Suprapubic skin (tissue), 4 donors: ENCODE measurements around the gene CIRBP. TPM values are rescaled to one million over a fixed set of nuclear protein-coding genes. Genes with fewer than 3 reads are reported as not detected.

Experiments used
- DNase-seq, 2 donors: peaks; one replicate each; pipeline ENCODE4 v3.0.0-alpha.2; 2019; ENCODE audit warnings: low spot score in 2 of 2
- H3K27ac ChIP-seq: fragments of 200-600 bp; sonication (generic); one replicate; pipeline ENCODE4 v1.5.1; 2019
- H3K27me3 ChIP-seq: fragments of 200-600 bp; sonication (generic); one replicate; pipeline ENCODE4 v1.5.1; 2019
- H3K36me3 ChIP-seq: fragments of 200-600 bp; sonication (generic); one replicate; pipeline ENCODE4 v1.5.1; 2019
- H3K4me1 ChIP-seq: fragments of 200-600 bp; sonication (generic); one replicate; pipeline ENCODE4 v1.5.1; 2019
- H3K4me3 ChIP-seq: fragments of 200-600 bp; sonication (generic); one replicate; pipeline ENCODE4 v1.5.1; 2019; ENCODE audit warnings: mild to moderate bottlenecking
- H3K9me3 ChIP-seq: fragments of 200-600 bp; sonication (generic); one replicate; pipeline ENCODE4 v1.5.1; 2019
- CTCF ChIP-seq, 2 donors: fragments of 200-600 bp in 1 of 2; fragments of 450-650 bp in 1 of 2; sonication (generic) in 1 of 2; IDR thresholded peaks; one replicate each; pipeline ENCODE4 v1.5.1; 2016 to 2019; ENCODE audit warnings: antibody characterized with exemption in 2 of 2, mild to moderate bottlenecking in 1 of 2, moderate library complexity in 1 of 2
- EP300 ChIP-seq: sonication (generic); formaldehyde crosslinking; IDR thresholded peaks from one replicate; pipeline ENCODE4 v1.6.1; 2017; ENCODE audit warnings: antibody characterized with exemption
- POLR2A ChIP-seq, 2 donors: fragments of 450-650 bp; IDR thresholded peaks; one replicate each; pipeline ENCODE4 v1.6.1; 2017; ENCODE audit warnings: antibody characterized with exemption in 2 of 2, mild to moderate bottlenecking in 2 of 2, moderate library complexity in 2 of 2
- POLR2AphosphoS5 ChIP-seq, 3 donors: sonication (generic); formaldehyde crosslinking; IDR thresholded peaks; one replicate each; pipeline ENCODE4 v1.6.1; 2017; ENCODE audit warnings: antibody characterized with exemption in 3 of 3
- WGBS: methylation state at CpG from one replicate; pipeline ENCODE4 v1.1.5; 2018; 5-methylcytosine and 5-hydroxymethylcytosine counted together
- total RNA-seq, 4 donors: library from RNA; depleted of rRNA; stranded (reverse); fragments of >200 nt; gene quantifications; one replicate each; pipeline ENCODE4 v1.1.0, GENCODE V29; 2016

Gene CIRBP
- total RNA-seq, 4 donors from 2014 or later = 338 to 672 (median 451) TPM

DNA sequence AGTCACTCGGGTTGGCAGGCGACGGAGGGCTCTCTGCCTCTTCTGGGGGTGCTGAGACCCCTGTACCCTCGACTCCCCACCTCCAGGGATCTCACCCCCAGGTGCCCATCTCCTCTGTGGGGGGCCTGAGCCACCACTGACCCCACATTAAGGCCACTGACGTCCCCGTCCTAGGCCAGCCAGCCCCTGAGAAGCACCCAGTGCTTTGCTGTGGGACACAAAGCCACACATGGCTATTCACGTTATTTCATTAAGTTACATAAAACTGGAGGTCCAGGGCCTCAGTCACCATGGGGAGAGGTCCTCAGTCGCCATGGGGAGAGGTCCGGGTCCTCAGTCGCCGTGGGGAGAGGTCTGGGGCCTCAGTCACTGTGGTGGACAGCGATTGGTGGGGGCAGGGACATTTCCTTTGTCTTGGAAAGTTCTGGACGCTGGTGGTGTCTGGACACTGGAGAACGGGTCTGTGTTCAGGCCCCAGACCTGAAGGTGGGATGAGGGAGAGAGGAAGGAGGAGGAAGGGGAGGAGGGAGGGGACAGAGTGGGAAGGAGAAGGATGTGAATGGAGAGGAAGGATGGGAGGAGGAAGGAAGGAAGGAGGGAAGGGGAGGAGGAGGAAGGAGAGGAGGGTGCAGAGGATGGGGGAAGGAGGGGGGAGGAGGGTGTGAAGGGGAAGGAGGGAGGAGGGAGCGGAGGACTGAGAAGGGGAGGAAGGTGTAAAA, 12.6 kb downstream of the CIRBP start:
- H3K36me3 ChIP-seq = peaks cover 14% of the 10 kb centered on the region
- no peaks in the 10 kb centered on the region for H3K9me3 ChIP-seq
- no peak for TF ChIP-seq CTCF (IDR thresholded peaks at IDR 0.05)
- no peak for TF ChIP-seq EP300
- TF ChIP-seq POLR2AphosphoS5 (IDR thresholded peaks at IDR 0.05) = no peak
- no peak for TF ChIP-seq POLR2A (IDR thresholded peaks at IDR 0.05)
- peaks cover 38% of the 10 kb centered on the region for H3K27me3 ChIP-seq
- WGBS = 66% methylated on average over 10 of the region's 15 CpGs
- H3K4me3 ChIP-seq = no peak overlapping the region
- H3K27ac ChIP-seq = no peak overlapping the region
- peaks cover 13% of the 10 kb centered on the region for H3K4me1 ChIP-seq
- no peak for DNase-seq

DNA sequence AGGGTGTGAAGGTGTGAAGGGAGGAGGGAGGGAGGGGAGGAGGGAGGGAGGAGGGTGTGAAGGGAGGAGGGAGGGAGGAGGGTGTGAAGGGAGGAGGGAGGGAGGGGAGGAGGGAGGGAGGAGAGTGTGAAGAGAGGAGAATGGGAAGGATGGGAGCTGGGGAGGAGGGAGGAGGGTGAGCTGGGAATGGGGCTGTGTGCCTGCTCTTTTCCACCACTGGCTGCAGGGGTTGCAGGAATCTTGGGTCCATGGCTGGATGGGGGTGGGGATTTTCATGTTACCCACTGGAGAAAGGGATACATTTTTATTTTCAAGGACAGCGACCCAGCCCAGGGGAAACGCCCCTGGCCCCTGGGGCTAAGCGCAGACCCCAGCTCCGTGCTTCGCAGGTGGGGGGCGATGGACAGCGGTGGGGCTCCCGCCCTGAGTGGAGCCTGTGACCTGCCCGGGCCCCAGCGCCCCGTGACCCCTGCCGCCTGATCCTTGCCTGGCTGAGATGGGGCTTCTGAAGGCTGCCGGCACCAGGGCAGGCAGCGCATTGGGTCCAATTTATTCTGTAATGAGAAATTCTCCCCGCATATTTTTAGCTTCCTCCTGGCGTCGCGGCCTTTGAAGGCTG, 13.6 kb downstream of the CIRBP start:
- TF ChIP-seq CTCF (IDR thresholded peaks at IDR 0.05) (no peak), EP300 (no peak), POLR2AphosphoS5 (IDR thresholded peaks at IDR 0.05) (no peak), POLR2A (IDR thresholded peaks at IDR 0.05) (no peak)

DNA sequence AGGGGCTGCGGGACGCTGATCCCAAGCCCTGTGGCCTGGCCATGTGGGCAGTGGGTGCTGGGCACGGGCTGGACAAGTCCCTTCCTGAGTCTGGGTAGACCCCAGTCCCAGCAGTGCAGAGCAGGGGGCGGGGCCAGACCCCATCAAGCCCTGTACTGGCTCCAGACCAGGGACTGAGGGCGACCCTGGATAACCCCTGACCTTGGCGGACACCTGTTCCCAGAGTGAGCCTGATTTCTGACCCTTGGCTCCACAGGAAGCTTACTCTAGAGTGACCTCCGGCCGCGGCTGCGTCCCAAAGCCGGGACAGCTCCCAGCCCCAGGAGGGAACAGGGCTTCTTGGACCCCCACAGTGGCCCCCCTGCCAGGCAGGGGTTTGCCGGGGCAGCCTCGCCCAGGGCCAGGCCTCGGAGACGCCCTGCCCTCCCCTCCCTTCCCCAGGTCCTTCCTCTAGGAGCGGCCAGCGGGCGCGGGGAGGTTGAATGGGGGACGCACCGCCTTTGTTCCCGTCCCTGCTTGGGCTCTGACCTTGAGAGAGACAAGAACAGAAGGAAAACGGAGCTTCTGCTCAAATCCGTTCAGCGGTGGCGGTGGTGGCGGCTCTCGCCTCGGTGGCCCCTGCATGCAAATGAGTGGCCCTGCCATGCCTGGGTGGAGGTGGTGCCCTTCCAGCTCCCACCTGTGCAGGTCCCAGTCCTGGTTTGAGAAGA, 14.2 kb downstream of the CIRBP start:
- peaks cover 9% of the 10 kb centered on the region for H3K36me3 ChIP-seq
- no peak for DNase-seq
- H3K27me3 ChIP-seq = peaks cover 55% of the 10 kb centered on the region
- peaks cover 8% of the 10 kb centered on the region for H3K4me1 ChIP-seq
- TF ChIP-seq POLR2A (IDR thresholded peaks at IDR 0.05) = no peak
- TF ChIP-seq EP300 = no peak
- no peak for TF ChIP-seq POLR2AphosphoS5 (IDR thresholded peaks at IDR 0.05)
- no peak for TF ChIP-seq CTCF (IDR thresholded peaks at IDR 0.05)
- H3K9me3 ChIP-seq = no peaks in the 10 kb centered on the region
- H3K4me3 ChIP-seq = no peak overlapping the region
- no peak overlapping the region for H3K27ac ChIP-seq
- 100% methylated on average over 2 of the region's 29 CpGs for WGBS

More for the DNA sequence above, 13.6 kb downstream of the CIRBP start:
- no peak overlapping the region for H3K4me3 ChIP-seq
- H3K4me1 ChIP-seq = peaks cover 8% of the 10 kb centered on the region
- no peak overlapping the region for H3K27ac ChIP-seq
- H3K9me3 ChIP-seq = no peaks in the 10 kb centered on the region
- 82% methylated on average over 4 of the region's 18 CpGs for WGBS
- H3K36me3 ChIP-seq = peaks cover 13% of the 10 kb centered on the region
- no peak for DNase-seq
- peaks cover 48% of the 10 kb centered on the region for H3K27me3 ChIP-seq

- TF ChIP-seq POLR2AphosphoS5 (IDR thresholded peaks at IDR 0.05) (no peak), POLR2A (IDR thresholded peaks at IDR 0.05) (no peak), CTCF (IDR thresholded peaks at IDR 0.05) (no peak), EP300 (no peak)
- Histone ChIP-seq H3K27ac (no peak overlapping the region), H3K27me3 (peaks cover 60% of the 10 kb centered on the region), H3K4me3 (no peak overlapping the region), H3K36me3 (peaks cover 6% of the 10 kb centered on the region), H3K9me3 (no peaks in the 10 kb centered on the region), H3K4me1 (peaks cover 8% of the 10 kb centered on the region)
- DNase-seq = no peak
- no CpG with 5 or more reads among the region's 12 CpGs for WGBS
These were observed 14.8 kb downstream of the CIRBP start for GRCh38 chr19:1283917-1284292.
